ENCODE measurements around the gene NEO1.
"Not testable (repeated sequence)": the region's sequence is repeated elsewhere in the genome, so short reads cannot be mapped to it uniquely, and the experiment has no call there.

Gene NEO1

GRCh38 chr15:73141216-73141900 lies 89.1 kb downstream of the NEO1 start:
- no peak for DNase-seq (ENCODE audit: low read depth)

DNA sequence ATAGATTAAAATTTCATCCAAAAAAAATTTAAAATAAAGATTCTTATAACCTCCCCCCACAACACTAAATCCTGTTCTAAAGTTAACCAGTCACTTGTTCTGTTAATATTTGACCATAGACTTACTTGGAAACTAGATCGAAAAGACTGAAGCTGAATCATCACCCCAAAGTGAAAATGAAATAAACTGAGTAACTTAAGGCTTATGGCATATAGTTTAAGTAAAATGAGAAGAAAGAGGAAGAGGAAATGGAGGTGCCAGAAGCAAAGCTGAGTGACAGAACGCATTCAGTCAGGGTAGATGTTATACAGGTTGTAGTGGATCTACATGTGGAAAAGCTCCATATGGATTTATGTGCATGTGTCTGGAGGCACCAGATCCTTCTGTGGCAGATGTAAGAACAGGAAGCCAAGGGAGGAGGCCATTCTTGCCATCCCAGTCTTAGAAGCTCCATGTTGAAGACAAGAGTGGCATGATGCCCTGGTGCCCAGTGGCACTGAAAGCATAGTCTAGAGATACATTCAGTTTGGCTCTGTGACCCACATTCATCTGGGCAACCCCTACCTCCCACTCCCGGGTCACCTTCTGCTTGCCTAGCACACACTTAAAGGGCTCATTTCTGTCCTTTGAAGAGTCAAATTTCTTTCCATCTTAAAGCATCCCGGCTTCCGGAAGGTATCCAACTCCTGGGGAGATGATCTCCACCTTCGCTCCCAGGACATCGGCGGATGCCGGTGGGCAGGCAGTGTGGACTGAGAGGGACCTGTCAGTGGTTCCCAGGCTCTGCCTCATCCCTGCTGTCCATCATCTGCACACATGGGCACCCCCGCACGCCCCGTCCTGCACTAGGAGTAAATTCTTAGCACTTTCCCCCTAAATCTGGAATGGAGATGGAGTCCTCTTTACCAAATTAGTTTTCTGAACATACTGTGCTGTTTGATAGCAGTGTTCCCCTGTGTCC lies 90.8 kb downstream of the NEO1 start:
- no peak for DNase-seq (ENCODE audit: low read depth)

DNA sequence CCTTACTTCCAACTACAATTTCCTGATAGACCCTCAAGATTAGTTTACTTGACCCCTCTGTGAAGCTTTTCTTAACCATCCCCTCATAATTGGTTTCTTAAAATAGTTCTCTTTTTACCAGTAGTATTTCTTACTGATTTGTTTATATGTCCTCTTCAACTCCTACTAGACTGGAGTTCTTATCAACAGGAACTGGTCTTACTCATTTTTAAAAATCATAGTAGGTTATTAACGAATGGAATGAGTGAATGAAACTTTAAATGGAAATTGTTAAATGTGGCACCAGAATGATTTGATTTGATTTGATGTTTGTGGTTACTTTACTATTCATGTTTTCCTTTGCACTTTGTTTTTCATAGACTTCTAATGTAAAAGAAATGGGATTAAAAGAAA lies 91.5 kb downstream of the NEO1 start:
- no peak for DNase-seq (ENCODE audit: low read depth)

DNA sequence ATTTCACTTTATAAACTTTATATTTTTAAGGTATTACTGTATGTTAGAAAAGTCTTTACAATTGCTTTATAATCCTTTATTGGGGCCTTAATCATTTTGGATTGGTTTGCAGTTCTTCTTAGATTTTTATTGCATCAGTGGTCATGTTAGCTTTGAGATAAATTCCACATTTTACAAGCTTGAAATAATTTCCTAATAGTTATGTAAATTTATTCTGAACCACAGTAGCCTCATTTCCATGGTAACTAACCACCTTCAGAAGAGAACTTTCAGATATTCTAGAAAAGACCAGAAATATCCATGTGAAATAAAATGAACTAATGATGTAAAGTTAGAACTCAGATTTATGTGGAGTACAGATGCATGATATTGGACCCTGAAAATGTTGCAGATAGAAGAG lies 94.2 kb downstream of the NEO1 start:
- no peak for DNase-seq (ENCODE audit: low read depth)

DNA sequence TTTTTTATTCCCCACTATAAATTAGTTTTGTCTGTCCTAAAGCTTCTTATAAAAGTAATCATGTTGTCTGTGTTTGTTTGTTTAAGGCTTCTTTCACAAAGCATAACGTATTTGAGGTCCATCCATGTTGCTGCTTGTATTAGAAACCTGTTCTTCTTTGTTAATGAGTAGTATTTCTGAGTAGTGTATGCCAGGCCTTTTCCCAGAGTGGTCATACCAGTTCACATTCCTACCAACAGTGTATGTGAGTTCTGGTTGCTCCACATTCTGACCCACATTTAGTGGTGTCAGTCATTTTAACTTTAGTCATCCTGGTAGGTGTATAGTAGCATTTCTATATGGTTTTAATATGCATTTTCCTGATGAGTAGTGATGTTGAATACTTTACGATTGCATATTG lies 98.6 kb downstream of the NEO1 start:
- DNase-seq (ENCODE audit: low read depth): no peak

DNA sequence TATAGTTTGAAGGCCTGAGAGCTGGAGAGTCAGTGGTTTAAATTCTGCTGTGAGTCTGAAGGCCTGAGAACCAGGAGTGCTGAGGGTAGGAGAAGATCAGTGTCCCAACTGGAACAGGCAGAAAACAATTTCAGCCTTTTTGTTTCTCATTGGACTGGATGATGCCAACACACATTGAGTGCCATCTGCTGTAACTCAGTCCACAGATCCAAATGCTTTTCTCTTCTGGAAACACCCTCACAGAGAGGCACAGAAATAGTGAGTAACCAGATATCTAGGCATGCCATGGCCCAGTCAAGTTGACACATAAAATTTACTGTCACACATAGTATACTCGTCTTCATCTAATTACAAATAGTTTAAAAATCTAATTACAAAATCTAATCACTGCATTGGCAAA lies 100.8 kb downstream of the NEO1 start:
- DNase-seq (ENCODE audit: low read depth): no peak

- no peak for DNase-seq (ENCODE audit: low read depth)
Measured at GRCh38 chr15:73153447-73153846, 101.2 kb downstream of the NEO1 start.

DNA sequence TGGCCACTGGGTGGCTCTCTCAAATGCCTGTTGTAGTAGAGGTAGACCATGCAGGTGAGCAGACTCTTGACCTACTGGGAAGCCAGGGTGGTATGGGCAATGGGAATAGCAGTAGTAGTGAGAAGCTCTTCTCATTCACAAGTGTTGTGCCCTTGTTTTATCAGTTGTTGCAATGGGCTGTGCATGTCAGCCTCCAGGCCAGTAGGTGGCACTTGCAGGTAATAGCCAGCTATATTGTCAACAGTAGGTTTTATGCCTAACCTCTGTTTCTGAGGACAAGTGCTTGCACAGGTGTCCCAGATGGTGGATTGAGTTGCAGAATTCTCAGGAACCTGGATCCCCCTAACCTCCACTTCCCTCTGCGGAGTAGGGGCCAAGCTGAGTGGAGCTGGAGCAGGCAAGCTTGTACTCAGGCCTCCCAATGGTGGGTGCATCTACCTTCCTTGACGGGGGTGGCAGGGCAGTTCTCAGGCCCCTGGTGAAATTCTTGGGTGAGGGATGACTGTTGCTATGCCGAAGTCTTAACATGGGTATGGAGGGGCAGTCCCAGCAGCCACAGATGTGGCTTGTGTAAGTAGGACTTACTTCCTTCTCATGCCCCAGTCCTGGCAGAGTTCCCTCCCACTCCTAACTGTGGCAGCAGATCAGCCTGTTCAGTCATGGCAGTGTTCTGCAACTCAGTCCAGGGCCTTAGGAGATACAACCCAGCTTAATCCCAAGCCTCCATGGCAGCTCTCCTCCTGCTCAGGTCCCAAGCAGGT lies 104.3 kb downstream of the NEO1 start:
- no peak for DNase-seq (ENCODE audit: low read depth)

DNA sequence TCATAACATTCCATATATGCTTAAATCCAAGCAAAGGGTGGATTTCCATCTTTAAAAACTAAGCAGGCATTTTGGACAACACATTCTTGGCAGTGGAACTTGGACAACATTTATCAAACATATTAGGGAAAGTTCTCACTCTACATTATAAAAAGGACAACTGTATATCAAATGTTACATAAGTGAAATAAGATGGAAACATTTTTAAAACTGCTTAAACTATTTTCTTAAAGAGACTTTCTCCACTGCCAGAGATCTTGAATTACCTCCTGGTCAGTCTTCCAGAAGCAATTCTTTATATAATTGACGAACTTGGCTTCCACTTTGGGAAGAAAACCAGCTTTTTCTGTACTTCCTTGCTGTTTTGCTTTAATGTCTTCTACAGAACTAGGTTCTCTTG lies 109.3 kb downstream of the NEO1 start:
- no peak for DNase-seq (ENCODE audit: low read depth)

DNA sequence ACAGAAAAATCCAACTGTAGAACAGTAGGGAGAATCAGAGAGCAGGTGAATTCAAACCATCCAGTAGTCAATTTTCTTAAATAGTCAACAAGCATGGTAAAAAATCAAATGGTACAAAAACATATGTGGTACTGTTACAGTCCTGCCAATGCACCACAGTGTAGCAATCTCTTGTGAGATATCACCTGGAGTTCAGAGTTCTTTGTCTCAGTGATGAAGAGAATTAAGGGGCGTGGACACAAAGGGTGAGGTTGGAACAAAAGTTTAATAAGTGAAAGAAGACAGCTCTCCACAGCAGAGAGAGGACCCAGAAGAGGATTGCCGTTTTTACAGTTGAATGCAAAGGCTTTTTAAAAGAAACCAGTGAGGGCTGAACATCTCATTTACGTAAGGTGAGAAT lies 113.2 kb downstream of the NEO1 start:
- no peak for DNase-seq (ENCODE audit: low read depth)

GRCh38 chr15:73165844-73166243 lies 113.6 kb downstream of the NEO1 start:
- no peak for DNase-seq (ENCODE audit: low read depth)

GRCh38 chr15:73166711-73167110 lies 114.4 kb downstream of the NEO1 start:
- not testable (repeated sequence) for DNase-seq (ENCODE audit: low read depth)

- no peak for DNase-seq (ENCODE audit: low read depth)
Measured at GRCh38 chr15:73168487-73168886, 116.2 kb downstream of the NEO1 start.

GRCh38 chr15:73171711-73172110 lies 119.4 kb downstream of the NEO1 start:
- DNase-seq (ENCODE audit: low read depth): no peak

- no peak for DNase-seq (ENCODE audit: low read depth)
Measured at GRCh38 chr15:73172508-73172907, 120.2 kb downstream of the NEO1 start.

GRCh38 chr15:73174171-73174570 lies 121.9 kb downstream of the NEO1 start:
- DNase-seq (ENCODE audit: low read depth): no peak

DNA sequence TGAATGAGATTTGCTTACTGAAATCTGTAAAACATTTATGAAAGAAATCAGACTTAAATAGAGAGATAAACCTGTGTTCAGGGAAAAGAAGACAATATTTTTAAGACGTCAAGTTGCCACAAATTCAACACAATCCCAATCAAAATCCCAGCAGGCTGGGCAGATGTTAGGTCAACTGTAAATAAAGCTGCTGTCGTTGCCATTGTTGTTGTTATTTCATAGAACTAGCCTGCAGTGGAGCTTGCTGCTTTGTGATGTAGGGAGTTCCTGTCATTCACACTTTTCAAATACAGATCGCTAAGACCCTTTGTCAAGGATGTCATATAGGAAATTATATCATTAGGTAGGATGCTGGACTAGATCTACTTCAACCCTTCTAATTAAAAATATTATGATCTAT lies 123.1 kb downstream of the NEO1 start:
- DNase-seq (ENCODE audit: low read depth): no peak

DNA sequence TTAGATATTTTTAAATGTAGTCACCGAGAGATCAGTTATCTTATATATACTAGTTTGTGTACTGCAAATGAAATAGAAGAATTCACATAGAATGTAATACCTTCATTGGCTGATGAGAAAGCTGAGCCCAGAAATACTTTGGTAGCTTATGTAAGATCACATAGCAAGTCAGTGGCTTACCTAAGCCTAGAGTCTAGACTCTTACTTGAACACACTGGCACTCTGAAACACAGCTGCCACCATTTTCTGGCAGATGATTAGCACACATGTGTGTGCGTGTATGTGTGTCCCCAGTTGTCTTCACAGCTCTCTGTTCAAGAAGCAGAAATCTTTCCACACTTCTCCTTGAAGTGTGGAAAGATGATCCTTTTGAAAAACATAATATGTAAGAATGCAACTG lies 124.3 kb downstream of the NEO1 start:
- no peak for DNase-seq (ENCODE audit: low read depth)

DNA sequence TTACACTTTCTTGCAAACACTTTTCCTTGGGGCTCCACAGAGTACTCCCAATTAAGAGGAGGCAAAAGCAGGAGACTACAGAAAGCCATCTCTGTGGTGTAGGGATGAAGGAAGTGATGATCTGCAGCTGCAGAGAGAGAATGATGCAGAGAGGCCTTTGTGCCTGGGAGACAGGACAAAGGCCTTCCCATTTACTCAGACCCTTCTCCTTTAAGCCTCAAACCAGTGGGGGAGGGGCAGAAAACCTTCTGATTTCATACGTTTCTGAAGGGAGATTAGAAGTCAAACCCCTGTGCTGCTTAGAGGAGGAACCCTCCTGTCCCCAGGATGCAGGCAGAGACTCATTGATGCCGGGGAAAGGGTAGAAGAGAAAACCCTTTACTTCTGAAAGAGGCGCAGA lies 130.8 kb downstream of the NEO1 start:
- no peak for DNase-seq (ENCODE audit: low read depth)

GRCh38 chr15:73190189-73190601 lies 137.9 kb downstream of the NEO1 start:
- no peak for DNase-seq (ENCODE audit: low read depth)

DNA sequence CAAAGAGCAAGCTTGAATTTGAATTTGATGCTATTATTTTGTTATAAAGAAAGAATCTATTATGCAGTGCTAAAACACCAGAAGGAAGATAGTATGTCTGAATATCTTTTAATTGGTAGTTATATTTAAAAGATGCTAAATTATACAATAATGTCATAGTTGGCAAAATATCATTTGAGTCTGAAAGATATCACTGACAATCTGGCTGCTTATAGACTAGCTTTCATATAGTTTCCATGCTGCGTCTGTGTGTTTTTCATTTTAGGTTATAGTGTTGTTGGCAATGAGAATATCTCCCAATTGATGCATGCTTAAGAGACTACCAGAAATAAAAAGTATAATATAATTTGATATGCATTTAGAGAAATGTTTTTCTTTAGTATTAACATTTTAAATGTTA lies 142.9 kb downstream of the NEO1 start:
- DNase-seq (ENCODE audit: low read depth): no peak

- no peak for DNase-seq (ENCODE audit: low read depth)
Measured at GRCh38 chr15:73196113-73196512, 143.8 kb downstream of the NEO1 start.

DNA sequence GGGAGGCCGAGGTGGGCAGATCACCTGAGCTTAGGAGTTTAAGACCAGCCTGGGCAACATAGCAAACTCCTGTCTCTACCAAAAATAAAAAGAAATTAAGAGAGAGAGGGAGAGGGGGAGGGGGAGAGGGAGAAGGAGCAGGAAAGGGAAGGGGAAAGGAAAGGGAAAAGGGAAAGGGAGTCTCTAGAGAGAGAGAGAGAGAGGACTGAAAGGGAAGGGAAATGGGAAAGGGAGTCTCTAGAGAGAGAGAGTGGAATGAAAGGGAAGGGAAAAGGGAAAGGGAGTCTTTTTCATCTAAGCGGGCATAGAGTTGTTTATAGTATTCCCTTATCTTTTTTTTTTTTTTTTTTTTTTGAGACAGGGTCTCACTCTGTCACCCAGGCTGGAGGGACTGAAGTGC lies 148.1 kb downstream of the NEO1 start:
- DNase-seq (ENCODE audit: low read depth): no peak
